Lower lobe of right lung (tissue), 2 donors: Measurements from ENCODE around the gene PRR20G. TPM values are rescaled to one million over a fixed set of nuclear protein-coding genes. Genes with fewer than 3 reads are reported as not detected.

Experiments used
- ATAC-seq, 2 donors: fragments of 200-7000 bp; cut with Tn5 transposase; one replicate each; pipeline ENCODE4 v1.9.1; 2020 to 2022; ENCODE audit warnings: mild to moderate bottlenecking in 2 of 2, moderate library complexity in 2 of 2
- DNase-seq: peaks from one replicate; pipeline ENCODE4 v3.0.0-alpha.2; 2020
- H3K27ac ChIP-seq: fragments of 200-600 bp; one replicate; pipeline ENCODE4 v1.8.0; 2022
- H3K27me3 ChIP-seq: fragments of 200-600 bp; one replicate; pipeline ENCODE4 v1.8.0; 2022; ENCODE audit warnings: low read depth
- H3K36me3 ChIP-seq: fragments of 200-600 bp; one replicate; pipeline ENCODE4 v1.8.0; 2022; ENCODE audit warnings: mild to moderate bottlenecking
- H3K4me1 ChIP-seq: fragments of 200-600 bp; one replicate; pipeline ENCODE4 v1.8.0; 2022
- H3K4me3 ChIP-seq: fragments of 200-600 bp; one replicate; pipeline ENCODE4 v1.8.0; 2022; ENCODE audit warnings: mild to moderate bottlenecking
- H3K9me3 ChIP-seq: fragments of 200-600 bp; one replicate; pipeline ENCODE4 v1.8.0; 2022
- intact Hi-C: fragments of 100-400 bp; cut with DNase I; formaldehyde crosslinking; loops from one replicate; pipeline ENCODE4 v1.11.0; 2022
- total RNA-seq: library from RNA; stranded (reverse); fragmentation: NEBNext Ultra II Directional; extraction: Animal tissue kit (Norgen Biotek cat#: 25700); gene quantifications from one replicate; pipeline ENCODE4 v1.2.1, GENCODE V29; 2021
- TF ChIP-seq, protein P1 (sequence below): fragments of 200-600 bp; IDR thresholded peaks from one replicate; pipeline ENCODE4 v1.8.0; 2022; ENCODE audit warnings: antibody characterized with exemption, mild to moderate bottlenecking
- donor health status: DM: no; HTN: yes; CAD: no; lungs with severe emphysema.

Gene PRR20G
- total RNA-seq, 1 donor from 2014 or later: not detected

DNA sequence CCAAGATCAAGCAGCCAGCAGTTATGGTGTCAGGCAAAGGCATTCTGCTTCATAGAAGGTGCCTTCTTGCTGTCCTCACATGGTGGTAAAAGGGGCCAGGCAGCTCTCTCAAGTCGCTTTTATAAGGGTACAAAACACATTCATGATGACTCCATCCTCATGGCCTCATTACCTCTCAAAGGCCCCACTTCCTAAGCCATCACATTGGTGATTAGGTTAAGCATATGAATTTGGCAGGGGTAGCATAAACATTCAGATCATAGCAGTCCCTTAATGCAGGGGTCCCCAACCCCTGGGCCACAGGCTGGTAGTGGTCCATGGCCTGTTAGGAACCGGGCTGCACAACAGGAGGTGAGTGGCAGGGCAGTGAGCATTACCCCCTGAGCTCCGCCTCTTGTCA, 52.1 kb downstream of the PRR20G start:
- H3K4me1 ChIP-seq: no peaks in the 10 kb centered on the region
- H3K36me3 ChIP-seq: no peaks in the 10 kb centered on the region
- peaks cover 7% of the 10 kb centered on the region for H3K9me3 ChIP-seq
- no peak for DNase-seq
- no peak overlapping the region for H3K27ac ChIP-seq
- TF ChIP-seq, protein P1, sequence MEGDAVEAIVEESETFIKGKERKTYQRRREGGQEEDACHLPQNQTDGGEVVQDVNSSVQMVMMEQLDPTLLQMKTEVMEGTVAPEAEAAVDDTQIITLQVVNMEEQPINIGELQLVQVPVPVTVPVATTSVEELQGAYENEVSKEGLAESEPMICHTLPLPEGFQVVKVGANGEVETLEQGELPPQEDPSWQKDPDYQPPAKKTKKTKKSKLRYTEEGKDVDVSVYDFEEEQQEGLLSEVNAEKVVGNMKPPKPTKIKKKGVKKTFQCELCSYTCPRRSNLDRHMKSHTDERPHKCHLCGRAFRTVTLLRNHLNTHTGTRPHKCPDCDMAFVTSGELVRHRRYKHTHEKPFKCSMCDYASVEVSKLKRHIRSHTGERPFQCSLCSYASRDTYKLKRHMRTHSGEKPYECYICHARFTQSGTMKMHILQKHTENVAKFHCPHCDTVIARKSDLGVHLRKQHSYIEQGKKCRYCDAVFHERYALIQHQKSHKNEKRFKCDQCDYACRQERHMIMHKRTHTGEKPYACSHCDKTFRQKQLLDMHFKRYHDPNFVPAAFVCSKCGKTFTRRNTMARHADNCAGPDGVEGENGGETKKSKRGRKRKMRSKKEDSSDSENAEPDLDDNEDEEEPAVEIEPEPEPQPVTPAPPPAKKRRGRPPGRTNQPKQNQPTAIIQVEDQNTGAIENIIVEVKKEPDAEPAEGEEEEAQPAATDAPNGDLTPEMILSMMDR: no peak
- H3K27me3 ChIP-seq: no peaks in the 10 kb centered on the region
- ATAC-seq: no peak
- intact Hi-C loops: no loop called here
- H3K4me3 ChIP-seq: no peak overlapping the region

DNA sequence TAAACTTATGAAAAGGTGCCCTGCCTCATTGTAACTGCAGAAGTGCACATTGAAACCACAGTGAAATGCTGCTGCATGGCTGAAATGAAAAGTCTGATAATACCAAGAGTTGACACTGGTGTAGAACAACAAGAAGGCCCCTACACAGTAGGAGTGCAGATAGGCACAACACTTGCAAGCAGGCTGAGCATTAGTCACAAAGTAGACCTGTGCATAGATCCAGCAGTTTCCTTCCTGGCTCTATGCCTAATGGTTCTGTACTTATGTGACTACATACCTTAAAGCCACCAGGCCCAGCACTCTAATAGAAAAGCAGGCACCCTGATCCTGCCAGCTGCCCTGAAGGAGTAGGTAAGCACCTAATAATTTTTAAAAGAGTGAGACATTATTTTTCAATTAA, 53.1 kb downstream of the PRR20G start:
- H3K4me1 ChIP-seq: no peaks in the 10 kb centered on the region
- no peak for ATAC-seq
- intact Hi-C loops: no loop called here
- H3K27ac ChIP-seq: no peak overlapping the region
- TF ChIP-seq, protein P1: no peak
- H3K27me3 ChIP-seq: no peaks in the 10 kb centered on the region
- no peak overlapping the region for H3K4me3 ChIP-seq
- no peak for DNase-seq
- no peaks in the 10 kb centered on the region for H3K36me3 ChIP-seq
- peaks cover 7% of the 10 kb centered on the region for H3K9me3 ChIP-seq

Other genes starting within 250 kb of the PRR20G start
- gene PRR23E, start 94.9 kb downstream of the PRR20G start, total RNA-seq: not detected